ENCODE measurements around the gene ZKSCAN2.

ZKSCAN2 gene

GRCh38 chr16:25213709-25214397 lies 43.8 kb downstream of the ZKSCAN2 start:
- no peak for TF ChIP-seq CTCF (IDR thresholded peaks at IDR 0.05; ENCODE audit: low read depth, low read length, missing control alignments)
- no peak for DNase-seq (ENCODE audit: low read depth)
- no peak overlapping the region for H3K4me3 ChIP-seq (ENCODE audit: low read depth, low read length)

GRCh38 chr16:25212636-25213035 lies 45.0 kb downstream of the ZKSCAN2 start:
- DNase-seq (ENCODE audit: low read depth) = no peak
- no peak overlapping the region for H3K4me3 ChIP-seq (ENCODE audit: low read depth, low read length)
- no peak for TF ChIP-seq CTCF (IDR thresholded peaks at IDR 0.05; ENCODE audit: low read depth, low read length, missing control alignments)

GRCh38 chr16:25210758-25211157 lies 46.9 kb downstream of the ZKSCAN2 start:
- TF ChIP-seq CTCF (IDR thresholded peaks at IDR 0.05; ENCODE audit: low read depth, low read length, missing control alignments) = no peak
- no peak for DNase-seq (ENCODE audit: low read depth)
- no peak overlapping the region for H3K4me3 ChIP-seq (ENCODE audit: low read depth, low read length)

GRCh38 chr16:25199457-25199856 lies 58.2 kb downstream of the ZKSCAN2 start:
- H3K4me3 ChIP-seq (ENCODE audit: low read depth, low read length) = no peak overlapping the region
- no peak for DNase-seq (ENCODE audit: low read depth)
- TF ChIP-seq CTCF (IDR thresholded peaks at IDR 0.05; ENCODE audit: low read depth, low read length, missing control alignments) = no peak

- no peak for DNase-seq (ENCODE audit: low read depth)
- no peak for TF ChIP-seq CTCF (IDR thresholded peaks at IDR 0.05; ENCODE audit: low read depth, low read length, missing control alignments)
- H3K4me3 ChIP-seq (ENCODE audit: low read depth, low read length) = no peak overlapping the region
Observed at GRCh38 chr16:25198021-25198420, 59.6 kb downstream of the ZKSCAN2 start.

GRCh38 chr16:25194273-25194878 lies 63.3 kb downstream of the ZKSCAN2 start:
- H3K4me3 ChIP-seq (ENCODE audit: low read depth, low read length) = no peak overlapping the region
- TF ChIP-seq CTCF (IDR thresholded peaks at IDR 0.05; ENCODE audit: low read depth, low read length, missing control alignments) = no peak
- DNase-seq (ENCODE audit: low read depth) = no peak

- DNase-seq (ENCODE audit: low read depth) = no peak
- no peak overlapping the region for H3K4me3 ChIP-seq (ENCODE audit: low read depth, low read length)
- TF ChIP-seq CTCF (IDR thresholded peaks at IDR 0.05; ENCODE audit: low read depth, low read length, missing control alignments) = no peak
Observed at GRCh38 chr16:25192096-25192495, 65.5 kb downstream of the ZKSCAN2 start.

Data from GM12864 (cell line).